CD4-positive, alpha-beta T cell treated with Interleukin-12 subunit alpha and Interleukin-12 subunit beta, for 1 hour (primary cell): Measurements from ENCODE around the gene ZNF618.

Experiments
- DNase-seq: peaks from one replicate; pipeline ENCODE4 v3.0.0-alpha.2; 2020

ZNF618 gene

DNA sequence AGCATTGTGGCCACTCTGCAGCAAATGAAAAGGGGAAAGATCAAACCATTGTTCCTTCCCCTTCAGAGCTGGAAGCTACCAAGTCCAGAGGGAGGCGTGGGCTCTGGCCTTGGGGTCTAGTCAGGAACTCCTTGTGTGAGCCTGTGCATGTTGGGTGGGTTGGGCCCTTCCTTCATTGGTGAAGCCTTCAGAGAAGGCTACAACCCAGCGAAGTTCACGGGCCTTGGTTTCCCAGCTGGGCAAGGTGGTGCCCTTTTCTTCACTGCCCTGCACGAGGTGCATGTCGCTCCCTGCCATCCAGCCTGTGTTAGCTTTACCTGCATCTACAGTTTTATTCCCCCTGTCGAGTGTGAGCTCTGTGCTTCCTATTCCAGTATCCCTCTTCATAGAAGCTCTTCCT is 84.7 kb downstream of the ZNF618 start:
- no peak for DNase-seq

DNA sequence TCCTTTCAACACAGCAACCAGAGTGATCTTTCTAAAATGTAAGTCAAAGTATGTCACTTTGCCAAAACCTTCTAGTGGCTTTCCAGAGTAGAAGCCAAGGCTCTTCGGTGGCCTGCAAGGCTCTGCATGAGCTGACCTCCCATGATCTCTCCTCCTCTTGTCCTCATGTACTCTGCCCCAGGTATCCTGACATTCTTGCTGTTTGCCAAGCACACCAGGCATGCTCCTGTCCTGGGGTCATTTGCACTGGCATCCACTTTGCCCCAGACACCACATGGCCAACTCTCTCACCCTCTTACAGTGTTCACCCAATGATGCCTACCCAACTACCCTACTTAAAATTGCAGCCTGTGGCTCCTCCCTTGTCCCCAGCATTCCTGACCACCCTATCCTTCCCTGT is 86.3 kb downstream of the ZNF618 start:
- no peak for DNase-seq

DNA sequence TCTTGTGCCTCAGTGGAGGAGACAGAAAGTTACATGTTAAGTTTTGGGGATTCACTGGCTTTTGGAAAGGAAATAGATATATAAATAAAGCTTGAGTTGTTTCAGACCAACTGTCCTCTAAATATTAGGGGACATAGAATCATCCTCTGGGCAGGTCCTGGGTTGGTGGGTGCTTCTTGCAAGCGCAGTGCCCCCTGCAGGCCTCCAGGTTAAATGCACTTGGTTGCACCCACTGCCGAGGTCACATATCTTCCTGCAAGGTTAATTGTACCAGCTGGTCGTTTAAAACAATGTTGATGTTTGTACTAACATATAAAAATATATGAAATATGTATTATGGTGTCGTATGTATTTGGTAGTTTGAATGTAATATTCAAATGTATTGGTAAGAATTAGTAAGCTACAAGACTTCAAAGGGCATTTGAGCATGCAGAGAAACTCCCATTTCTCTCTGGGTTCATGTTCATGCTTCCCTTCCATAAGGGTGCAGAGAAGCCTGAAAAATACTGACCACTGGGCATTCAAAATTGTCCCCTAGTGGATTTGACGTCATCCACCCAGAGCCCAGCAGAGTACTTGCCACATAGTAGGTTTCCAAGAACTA is 87.0 kb downstream of the ZNF618 start:
- peak; percentile 27 for DNase-seq

DNA sequence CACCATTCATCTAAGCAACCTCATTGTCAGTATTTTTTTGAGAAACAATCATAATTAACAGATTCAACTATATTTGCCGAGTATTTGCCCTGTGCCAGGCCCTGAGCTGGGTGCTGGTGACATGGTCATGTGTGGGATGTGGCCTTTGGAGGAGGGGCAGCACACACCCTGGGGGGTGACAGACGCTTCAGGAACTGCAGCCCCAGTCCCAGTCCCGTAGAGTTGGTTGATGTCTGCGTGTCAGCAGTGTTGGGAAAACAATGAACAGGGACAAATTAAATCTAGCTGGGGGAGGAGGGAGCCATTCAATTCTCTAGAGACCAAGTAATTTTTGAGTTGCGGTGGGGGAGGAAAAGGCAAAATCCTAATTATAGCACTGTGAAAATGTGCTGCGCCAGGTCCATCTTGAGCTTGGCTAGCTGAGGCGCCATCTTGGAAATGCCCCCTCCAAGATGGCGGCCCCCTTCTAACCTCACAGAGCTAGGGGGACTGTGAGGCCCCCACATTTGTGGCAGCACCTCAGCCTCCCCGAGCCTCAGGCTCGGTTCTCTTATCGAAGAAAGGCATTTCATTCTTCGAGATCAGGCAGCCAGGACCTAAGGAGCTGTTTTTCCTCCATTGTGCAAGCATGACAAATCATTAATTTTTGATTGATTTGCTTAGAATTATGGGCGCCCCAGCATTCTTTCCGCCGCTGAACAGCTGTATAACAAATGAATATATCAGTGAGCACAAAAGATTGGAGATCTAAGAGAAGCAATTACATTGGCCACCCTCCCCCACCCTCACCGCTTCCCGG is 87.8 kb downstream of the ZNF618 start:
- no peak for DNase-seq

DNA sequence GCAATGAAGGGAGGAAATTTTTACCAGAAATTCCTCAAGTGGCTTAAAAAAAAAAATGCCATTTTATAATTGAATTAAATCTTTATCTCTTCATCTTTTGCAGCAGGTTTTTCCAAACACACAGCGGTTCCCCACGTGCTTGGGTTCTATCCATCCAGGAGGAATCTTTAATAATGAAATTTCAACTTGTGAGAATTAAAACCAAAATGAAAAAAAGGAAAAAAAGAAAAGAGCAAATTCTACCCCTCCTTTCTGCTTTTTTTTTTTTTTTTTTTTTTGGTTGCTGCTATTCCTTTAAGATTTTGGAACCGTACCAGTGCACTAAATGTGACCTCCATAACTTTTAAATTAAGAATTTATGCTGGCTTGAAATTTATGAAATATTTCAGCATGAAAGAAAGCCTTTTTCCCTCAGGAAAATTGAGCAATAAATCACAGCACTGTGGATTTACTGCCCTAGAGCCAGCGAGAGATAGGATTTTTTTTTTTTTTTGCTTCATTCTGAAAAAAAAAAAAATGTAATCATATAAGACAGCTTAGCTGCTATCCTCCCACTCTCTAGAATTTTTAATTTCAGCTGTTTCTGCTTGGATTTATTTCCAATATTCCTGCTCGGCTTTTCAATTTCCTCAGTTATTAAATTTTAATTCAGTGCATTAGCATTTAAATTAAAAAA is 88.5 kb downstream of the ZNF618 start:
- no peak for DNase-seq

DNA sequence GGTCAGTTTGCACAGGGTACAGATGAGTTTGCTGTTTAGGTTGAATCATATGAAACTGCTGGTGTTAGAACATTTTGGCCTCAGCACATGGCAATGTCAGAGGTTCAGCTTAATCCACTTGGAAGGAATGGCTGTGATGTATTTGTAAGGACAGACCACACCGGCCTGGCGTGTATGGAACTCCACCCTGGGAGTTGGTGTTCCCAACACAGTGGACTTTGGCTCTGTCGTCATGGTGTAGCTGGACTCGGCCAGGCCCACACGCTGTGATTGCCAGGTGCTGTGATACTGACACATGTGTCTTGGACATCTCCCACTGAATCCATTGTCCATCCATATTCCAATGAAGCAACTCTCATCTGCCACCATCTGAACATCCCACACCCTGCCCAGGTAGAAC is 90.3 kb downstream of the ZNF618 start:
- DNase-seq = no peak

DNA sequence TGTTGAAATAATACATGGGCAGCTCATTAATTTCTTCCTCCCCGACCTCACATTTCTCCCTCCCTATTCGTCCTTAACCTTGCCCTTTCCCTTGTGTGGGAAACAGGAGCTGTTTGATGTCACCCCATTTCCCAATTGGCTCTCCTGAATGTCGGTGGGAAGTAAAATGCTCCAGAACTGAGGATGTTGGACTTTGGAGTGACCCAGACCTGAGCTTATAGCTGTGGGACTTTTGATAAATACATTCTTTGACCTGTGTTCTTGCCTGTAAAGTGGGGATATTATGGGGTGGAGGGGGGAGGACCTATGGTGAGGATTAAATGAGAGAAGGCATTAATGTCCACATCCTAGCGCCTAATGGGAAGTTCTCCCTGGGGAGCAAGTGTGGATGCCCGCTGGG is 91.3 kb downstream of the ZNF618 start:
- DNase-seq = no peak

DNA sequence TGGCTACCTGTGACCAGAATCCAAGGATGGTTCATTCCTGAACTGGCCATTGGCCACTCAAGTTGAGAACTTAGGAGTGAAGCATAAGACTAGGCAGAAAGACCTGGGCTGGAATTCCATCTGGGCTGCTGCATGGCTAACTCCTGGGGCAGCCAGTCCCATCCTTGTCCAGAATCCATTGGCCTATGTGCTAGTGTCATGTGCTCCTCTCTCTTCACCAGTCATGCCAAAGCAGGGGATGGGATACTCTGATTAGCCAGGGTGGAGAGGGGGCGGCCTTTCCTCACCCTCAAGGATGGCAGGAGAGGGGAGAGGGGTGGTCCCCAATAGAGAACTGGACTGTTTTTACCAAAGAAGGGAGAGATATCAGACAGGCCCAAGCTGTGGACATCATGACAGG is 93.2 kb downstream of the ZNF618 start:
- no peak for DNase-seq

DNA sequence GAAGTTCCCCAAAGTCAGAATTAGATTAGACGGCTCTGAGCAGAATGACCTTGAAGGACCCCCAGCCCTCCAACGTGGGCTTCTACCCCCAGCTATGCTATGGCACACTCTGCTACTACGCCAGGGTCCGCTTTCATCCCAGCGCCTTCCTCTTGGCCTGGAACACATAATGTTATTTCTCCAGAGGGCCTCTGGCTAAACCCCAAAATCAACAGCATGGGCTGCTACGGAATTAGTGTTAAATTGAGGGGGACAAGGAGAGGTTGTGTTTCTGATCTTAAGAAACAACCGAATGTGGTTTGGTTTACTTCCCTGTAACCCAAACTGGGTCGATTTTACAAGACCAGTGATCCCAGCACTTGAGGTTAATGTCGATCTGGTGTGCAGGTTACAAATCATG is 97.1 kb downstream of the ZNF618 start:
- DNase-seq = no peak

DNA sequence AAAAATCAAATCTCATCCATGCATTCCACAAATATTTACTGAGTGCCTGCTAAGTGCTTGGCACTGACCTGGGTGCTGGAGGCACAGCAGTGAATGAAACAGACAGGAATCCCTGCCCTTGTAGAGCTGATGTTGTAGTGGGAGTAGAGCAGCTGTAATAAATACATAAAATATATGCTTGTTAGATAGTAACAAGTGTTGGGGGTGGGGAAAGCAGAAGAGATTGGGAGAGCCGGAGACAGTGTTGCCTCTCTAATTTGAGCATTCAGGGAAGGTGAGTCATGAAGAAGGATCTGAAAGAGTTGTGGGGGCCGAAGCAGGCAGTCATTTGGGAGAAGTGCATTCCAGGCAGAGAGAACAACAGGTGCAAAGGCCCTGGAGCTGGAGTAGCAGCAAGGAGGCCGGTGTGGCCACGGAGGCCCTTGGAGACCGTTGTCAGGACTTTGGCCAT is 97.9 kb downstream of the ZNF618 start:
- DNase-seq = no peak

DNA sequence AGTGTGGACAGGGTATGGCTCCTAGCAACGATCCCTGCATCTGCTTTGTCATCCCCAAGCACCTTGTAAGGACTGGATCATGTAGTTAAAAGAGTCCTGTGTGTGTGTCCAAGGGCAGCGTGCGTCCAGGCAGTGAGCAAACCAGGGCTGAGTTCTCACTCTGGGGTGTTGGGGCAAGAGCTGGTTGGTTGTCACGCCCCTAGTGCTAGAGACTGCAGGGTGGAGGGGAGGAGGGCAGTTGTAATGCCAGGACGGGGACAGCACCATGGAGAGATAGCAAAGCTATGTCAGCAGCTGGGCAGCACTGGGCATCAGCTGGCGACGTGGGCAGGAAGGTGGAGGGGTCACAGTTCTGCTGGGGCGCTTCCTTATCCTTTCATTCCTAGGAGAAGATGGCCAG is 100.8 kb downstream of the ZNF618 start:
- DNase-seq = no peak

DNA sequence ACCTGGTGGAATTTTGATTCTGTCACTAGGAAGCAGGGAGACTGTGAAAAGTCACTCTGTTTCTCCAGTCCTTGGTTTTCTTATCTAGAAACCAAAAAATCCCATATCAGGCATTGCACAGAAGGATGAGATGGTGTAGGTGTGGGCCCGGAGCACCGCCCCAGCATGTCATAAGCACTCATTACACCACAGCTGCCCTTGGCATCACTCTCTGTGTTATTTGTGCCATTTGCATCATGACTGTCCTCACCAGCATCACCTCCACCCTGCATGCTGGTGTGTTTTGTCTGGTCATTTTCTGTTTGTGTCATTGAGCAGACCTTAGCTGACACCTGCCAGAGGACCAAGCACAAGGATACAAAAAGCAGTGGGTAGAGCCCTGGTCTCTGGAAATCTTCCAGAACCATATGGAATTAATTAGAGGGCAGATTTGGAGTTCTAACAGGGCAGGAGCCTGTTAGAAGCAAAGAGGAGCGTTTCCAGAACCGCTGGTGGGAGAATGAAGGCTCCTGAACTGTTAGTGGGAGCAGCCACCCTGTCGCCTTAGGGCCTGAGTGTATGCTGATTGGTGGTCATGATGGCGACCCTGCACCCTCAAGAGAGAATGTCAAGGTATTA is 102.7 kb downstream of the ZNF618 start:
- DNase-seq = no peak

DNA sequence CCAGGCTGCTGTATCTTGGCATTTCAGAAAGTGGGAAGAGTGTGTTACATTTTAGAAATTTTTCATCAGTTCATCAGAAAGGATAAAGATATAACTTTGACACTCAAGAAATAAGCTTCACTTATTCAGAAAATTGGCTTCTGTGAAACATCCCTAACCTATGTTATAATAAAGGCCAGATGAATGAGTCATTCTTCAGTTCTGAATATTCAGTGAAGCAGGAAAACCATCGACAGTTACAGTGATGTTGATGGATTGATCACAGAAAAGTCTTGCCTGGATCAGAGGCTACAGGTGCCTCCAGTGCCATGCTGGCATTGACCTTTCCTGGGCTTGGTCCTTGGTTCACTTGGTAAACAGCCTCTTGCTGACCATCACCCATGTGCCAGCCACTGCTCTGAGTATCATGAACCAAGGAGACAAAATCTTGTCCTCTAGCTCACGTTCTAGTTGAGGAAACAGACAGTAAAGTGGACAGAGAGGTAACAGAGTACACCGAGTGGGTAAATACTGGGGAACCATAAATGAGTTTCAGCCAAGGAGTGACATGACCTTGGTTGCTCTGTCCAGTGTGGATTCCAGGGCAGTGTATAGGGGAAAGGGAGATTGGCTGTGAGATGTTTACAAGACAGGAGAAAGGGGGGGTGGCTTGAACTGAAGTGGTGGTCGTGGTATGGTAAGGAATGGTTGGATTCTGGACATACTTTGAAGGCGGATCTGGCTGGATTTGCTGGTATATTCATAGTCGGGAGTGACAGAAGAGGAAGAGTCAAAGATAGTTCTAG is 103.4 kb downstream of the ZNF618 start:
- no peak for DNase-seq

DNA sequence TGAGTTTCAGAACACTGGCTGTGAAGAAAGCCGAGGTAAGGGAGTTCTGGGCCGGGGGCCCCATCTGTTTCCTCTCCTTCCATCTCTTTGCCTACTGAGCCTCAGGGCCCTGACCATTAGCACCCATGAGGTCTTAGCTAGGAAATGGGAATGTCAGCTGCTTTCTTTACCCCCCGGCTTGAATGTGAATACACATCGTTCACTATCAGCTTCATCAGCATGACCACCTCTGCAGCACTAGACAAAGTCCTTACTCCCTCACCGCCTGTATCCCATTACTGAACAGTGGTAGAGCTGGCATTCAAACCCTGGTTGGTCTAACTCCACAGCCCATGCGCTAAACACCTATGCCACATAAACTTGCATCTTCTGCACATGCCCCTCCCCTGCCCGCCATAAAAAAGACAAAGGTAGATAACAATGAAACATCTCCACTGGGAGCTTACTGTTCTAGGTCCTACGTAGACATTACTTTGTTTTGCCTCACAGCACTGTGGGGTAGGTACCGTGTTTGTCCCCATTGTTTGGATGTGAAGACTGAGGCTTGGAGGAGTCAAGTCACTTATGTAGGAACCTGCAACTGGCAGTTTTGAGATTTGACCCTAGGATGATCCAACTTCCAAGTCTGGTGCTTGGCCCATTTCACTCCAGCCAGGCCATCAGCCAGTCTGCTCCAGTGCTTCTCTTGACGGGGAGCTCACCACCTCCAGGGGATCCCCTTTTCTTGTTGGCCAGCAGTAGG is 108.7 kb downstream of the ZNF618 start:
- no peak for DNase-seq

DNA sequence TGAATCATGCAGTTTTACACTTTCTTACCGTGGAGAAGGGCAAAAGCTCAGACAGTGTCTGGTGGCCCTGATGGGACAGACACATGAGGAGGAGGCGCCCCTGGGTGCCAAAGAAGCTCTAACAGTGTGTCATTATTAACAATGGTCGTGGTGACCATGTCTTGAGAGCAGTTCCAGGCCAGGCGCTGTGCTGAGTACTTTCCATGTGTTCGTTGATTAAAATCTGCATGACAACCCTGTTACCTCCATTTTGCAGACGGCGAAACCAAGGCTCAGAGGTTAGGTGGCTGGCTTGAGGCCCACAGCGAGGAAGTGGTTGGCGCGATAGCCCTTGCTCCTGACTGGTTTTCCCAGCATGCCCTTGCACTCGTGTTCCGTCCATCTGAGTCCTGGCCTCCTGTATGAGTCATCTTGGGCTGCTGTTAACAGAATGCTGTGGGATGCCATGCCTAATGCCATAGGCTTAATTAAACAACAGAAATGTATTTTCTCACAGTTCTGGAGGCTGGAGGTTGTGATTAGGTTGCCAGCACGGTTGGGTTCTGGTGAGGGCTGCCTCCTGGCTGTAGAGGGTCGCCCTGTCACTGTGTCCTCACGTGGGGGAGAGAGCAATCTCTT is 110.0 kb downstream of the ZNF618 start:
- DNase-seq = no peak

DNA sequence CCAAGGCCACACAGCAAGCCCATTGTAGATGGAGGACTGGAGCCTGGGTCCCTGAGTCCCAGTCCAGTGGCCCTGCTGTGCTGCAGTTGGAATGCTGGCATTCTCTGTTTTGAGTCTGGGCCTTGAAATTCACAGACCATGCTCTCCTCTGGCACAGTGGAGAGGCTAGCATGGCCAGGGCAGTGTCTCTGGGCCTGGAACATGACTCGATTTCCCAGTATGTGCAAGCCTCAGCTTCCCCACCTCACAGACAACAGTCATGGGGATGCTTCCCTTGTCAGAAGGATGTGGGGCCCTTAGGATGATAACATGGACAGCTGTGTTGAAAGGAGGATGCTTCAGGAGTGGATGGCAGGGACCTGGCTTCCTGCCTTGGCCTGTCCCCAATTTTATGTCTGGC is 110.8 kb downstream of the ZNF618 start:
- no peak for DNase-seq

DNA sequence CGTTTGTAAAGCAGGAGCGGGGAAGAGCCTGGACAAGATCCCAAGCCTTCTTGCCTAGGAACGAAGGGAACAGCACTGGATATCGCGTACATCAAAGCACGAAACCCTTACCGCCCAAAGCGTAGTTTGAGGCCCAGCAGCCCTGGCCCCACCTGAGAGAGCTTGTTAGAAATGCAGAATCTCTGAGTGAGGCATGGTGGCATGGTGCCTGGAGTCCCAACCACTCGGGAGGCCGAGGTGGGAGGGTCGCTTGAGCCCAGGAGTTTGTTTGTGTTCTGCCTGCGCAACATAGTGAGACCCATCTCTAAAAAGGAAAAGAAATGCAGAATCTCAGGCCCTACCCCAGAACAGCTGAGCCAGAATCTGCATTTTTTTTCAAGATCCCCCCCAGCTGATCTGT is 111.4 kb downstream of the ZNF618 start:
- DNase-seq = no peak

DNA sequence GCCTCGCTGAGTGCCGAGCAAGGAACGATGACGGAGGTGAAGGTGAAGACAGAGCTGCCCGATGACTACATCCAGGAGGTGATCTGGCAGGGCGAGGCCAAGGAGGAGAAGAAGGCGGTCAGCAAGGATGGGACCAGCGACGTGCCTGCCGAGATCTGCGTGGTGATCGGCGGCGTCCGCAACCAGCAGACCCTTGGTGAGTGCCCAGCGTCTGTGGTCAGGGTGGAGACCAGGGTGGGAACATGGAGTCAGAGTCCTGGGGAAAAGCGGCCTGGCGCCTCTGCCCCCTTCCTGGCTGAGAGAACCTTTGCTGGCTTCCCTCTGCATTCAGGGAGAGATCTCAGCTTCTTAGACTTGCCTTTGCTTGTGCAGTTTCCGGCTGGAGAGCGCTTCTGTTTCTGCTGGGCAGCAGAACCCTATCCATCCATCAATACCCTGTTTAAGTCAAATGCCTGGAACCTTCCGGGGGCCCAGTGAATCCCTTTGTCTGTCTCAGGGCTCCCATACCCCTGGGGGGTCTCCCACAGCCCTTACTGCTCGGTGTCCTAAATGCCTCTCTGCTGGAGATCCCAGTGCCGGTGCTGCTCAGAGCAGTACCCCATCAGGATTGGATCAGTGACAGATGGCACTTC is 112.4 kb downstream of the ZNF618 start:
- DNase-seq = no peak

DNA sequence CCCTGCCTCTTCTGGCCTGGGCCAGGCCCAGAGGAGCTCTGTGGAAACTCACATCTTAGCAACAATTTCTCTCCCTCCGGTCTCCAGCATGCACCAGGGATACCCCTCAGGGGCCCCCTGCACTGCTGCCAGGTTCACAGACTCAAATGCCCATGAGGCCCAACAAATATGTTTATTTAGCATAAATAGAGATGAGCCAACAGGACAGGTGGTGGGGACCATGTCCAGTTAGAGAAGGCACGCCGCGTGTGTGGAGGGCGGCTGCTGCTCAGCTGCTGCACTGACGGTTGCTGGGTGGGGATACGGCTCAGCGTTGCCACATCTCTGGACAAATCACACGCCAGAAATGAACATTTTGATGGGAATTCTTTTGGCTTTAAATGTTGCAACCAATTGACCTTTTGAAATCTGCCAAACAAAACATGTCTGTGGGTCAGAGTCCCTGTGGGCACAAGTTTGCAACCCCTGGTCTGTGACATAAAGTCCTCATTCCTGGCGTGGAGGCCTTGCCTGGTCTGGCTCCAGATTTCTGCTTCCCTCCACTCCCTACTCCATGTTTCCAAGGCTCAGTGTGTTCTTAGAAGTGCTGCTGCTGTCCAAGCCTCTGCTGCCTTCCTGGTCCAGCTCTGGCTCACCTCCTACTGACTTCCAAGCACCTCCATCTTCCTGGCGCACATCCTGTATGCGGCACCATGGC is 113.1 kb downstream of the ZNF618 start:
- no peak for DNase-seq

DNA sequence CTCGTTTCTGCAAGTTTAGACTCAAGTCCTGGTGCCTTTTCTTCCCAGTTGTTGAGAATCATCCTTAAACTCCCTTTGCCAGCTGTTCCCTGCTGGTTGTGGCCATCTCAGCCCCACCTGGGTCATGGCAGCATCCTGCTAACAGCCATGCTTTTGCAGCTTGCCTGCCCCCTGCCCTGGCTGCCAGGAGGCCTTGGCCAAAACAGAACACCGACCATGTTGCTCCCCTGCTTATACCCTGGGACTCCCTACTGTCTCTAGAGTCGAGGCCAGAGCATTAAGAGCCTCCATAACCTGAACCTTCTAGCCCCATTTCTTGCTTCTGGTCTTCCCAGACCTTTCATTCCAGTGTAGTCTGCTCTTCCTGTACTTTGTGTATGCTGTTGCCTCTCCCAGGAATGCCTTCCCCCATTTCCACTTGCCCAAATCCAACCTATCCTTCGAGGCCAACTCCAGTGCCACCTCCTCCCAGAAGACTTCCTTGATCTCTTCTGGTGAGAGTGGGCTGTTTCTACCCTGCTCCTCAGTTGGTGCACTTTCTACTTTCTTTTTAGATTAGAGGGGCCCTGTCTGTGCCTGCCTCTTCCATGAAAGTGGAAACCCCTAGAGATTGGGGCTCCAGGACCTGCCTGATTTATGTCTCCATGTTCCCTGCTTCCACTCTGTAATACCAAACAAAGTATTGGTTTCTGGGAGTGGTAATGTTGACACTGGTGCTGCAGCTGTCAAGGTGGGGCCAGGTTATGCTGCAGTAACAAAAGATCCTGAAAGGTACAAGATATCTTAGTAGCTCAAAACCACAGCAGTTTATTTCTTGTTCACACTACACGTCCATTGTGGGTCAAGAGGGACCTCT is 113.8 kb downstream of the ZNF618 start:
- DNase-seq = no peak
